NT2/D1 (cell line): ENCODE data around the gene ALOX5AP.

Source experiments
- YY1 ChIP-seq: IDR thresholded peaks from 2 replicates; pipeline ENCODE4 v1.6.1; 2011; ENCODE audit not compliant: insufficient read length, insufficient read depth
- ZNF274 ChIP-seq: IDR thresholded peaks from 2 replicates; pipeline ENCODE4 v1.6.1; 2011; ENCODE audit warnings: mild to moderate bottlenecking, low read depth, low read length

DNA sequence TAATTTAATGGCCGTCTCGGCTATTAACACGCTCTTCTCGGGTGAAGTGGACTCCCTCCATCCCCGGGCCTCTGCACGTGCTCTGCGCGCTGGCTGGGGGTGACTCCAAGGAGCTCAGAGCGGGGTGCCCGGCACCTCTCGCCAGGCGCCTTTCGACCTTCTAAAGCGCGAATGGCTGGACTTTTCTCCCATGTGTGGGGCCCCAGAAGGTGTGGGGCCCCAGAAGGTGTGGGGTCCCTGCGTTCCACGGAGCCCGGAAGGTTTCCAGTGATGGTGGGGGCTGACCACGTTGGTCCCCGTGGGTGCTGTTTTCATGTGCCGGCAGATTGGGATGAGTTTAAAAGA lies 3.3 kb upstream of the ALOX5AP start:
- TF ChIP-seq ZNF274 (no peak), YY1 (no peak)
